Astrocyte (in vitro differentiated cells and primary cell): ENCODE measurements around the gene GRIP1. TPM values are rescaled to one million over a fixed set of nuclear protein-coding genes. Genes with fewer than 3 reads are reported as not detected.
"Not testable (repeated sequence)": the region's sequence is repeated elsewhere in the genome, so short reads cannot be mapped to it uniquely, and the experiment has no call there.

Experiments
- DNase-seq: peaks from one replicate; pipeline ENCODE4 v3.0.0-alpha.2; 2010; ENCODE audit warnings: low read depth
- FAIRE-seq: peaks from 2 replicates; lab custom pipeline; 2011; peaks lifted over from hg19 to GRCh38; lab: Jason Lieb, UNC
- H2AFZ ChIP-seq: 2 replicates; pipeline ENCODE4 v1.6.0; 2012; ENCODE audit warnings: low read depth, low read length, inconsistent platforms
- H3K27ac ChIP-seq: 2 replicates; pipeline ENCODE4 v1.5.1; 2011; ENCODE audit warnings: low read depth, low read length, inconsistent platforms
- H3K27me3 ChIP-seq: 2 replicates; pipeline ENCODE4 v1.6.0; 2011; ENCODE audit warnings: low read length, inconsistent platforms; ENCODE audit not compliant: insufficient read depth
- H3K36me3 ChIP-seq: 2 replicates; pipeline ENCODE4 v1.5.1; 2011; ENCODE audit warnings: low read length, inconsistent platforms; ENCODE audit not compliant: insufficient read depth
- H3K4me1 ChIP-seq: 2 replicates; pipeline ENCODE4 v1.5.1; 2011; ENCODE audit warnings: low read length, inconsistent platforms; ENCODE audit not compliant: insufficient read depth
- H3K4me2 ChIP-seq: 2 replicates; pipeline ENCODE4 v1.6.0; 2012; ENCODE audit warnings: low read length, inconsistent platforms
- H3K4me3 ChIP-seq: 2 replicates; pipeline ENCODE4 v1.5.1; 2011; ENCODE audit warnings: low read depth, mild to moderate bottlenecking, low read length, inconsistent platforms; ENCODE audit not compliant: insufficient read depth
- H3K79me2 ChIP-seq: 2 replicates; pipeline ENCODE4 v1.6.0; 2012; ENCODE audit warnings: mild to moderate bottlenecking, low read length, inconsistent platforms; ENCODE audit not compliant: insufficient read depth
- H3K9ac ChIP-seq: 2 replicates; pipeline ENCODE4 v1.6.0; 2012; ENCODE audit warnings: mild to moderate bottlenecking, low read length, inconsistent platforms
- H3K9me3 ChIP-seq: 2 replicates; pipeline ENCODE4 v1.5.1; 2012; ENCODE audit warnings: low read depth, mild to moderate bottlenecking, low read length, inconsistent platforms; ENCODE audit not compliant: insufficient read depth
- H4K20me1 ChIP-seq: 2 replicates; pipeline ENCODE4 v1.6.0; 2012; ENCODE audit warnings: low read length, inconsistent platforms; ENCODE audit not compliant: insufficient read depth
- H3K27ac Mint-ChIP-seq: one replicate; pipeline ENCODE4 v1.8.0; 2021; ENCODE audit warnings: mild to moderate bottlenecking, mixed read lengths; ENCODE audit not compliant: unreplicated experiment
- H3K27me3 Mint-ChIP-seq: one replicate; pipeline ENCODE4 v1.8.0; 2021; ENCODE audit warnings: low read depth, mixed read lengths; ENCODE audit not compliant: unreplicated experiment
- H3K36me3 Mint-ChIP-seq: one replicate; pipeline ENCODE4 v1.8.0; 2021; ENCODE audit warnings: low read depth, mixed read lengths; ENCODE audit not compliant: unreplicated experiment
- H3K4me1 Mint-ChIP-seq: one replicate; pipeline ENCODE4 v1.8.0; 2021; ENCODE audit warnings: low read depth, mixed read lengths; ENCODE audit not compliant: unreplicated experiment
- H3K4me3 Mint-ChIP-seq: one replicate; pipeline ENCODE4 v1.8.0; 2021; ENCODE audit warnings: mild to moderate bottlenecking, moderate library complexity, mixed read lengths; ENCODE audit not compliant: unreplicated experiment
- H3K9me3 Mint-ChIP-seq: one replicate; pipeline ENCODE4 v1.8.0; 2021; ENCODE audit warnings: mild to moderate bottlenecking, mixed read lengths; ENCODE audit not compliant: unreplicated experiment
- EZH2 ChIP-seq: IDR thresholded peaks from 2 replicates; pipeline ENCODE4 v1.6.1; 2012; ENCODE audit warnings: mild to moderate bottlenecking, low read length, inconsistent platforms; ENCODE audit not compliant: insufficient read depth
- total RNA-seq: library from RNA; stranded (reverse); gene quantifications from 2 replicates; pipeline ENCODE4 v1.2.1, GENCODE V29; 2021
- TF ChIP-seq, protein P1 (sequence below): IDR thresholded peaks from 2 replicates; pipeline ENCODE4 v1.5.1; 2011; ENCODE audit warnings: low read depth, mild to moderate bottlenecking, inconsistent platforms, low read length, moderate library complexity; ENCODE audit not compliant: insufficient read depth

Gene GRIP1
- total RNA-seq, 1 donor from 2014 or later, result 16.7 TPM

GRCh38 chr12:66500841-66501240 lies 178.0 kb downstream of the GRIP1 start:
- Mint-ChIP-seq H3K27ac (no peak overlapping the region), H3K27me3 (peaks cover 5% of the 10 kb centered on the region), H3K4me3 (no peak overlapping the region), H3K9me3 (peaks cover under 1% of the 10 kb centered on the region), H3K36me3 (peaks cover 5% of the 10 kb centered on the region), H3K4me1 (no peaks in the 10 kb centered on the region)
- no peak for TF ChIP-seq EZH2
- TF ChIP-seq, protein P1, sequence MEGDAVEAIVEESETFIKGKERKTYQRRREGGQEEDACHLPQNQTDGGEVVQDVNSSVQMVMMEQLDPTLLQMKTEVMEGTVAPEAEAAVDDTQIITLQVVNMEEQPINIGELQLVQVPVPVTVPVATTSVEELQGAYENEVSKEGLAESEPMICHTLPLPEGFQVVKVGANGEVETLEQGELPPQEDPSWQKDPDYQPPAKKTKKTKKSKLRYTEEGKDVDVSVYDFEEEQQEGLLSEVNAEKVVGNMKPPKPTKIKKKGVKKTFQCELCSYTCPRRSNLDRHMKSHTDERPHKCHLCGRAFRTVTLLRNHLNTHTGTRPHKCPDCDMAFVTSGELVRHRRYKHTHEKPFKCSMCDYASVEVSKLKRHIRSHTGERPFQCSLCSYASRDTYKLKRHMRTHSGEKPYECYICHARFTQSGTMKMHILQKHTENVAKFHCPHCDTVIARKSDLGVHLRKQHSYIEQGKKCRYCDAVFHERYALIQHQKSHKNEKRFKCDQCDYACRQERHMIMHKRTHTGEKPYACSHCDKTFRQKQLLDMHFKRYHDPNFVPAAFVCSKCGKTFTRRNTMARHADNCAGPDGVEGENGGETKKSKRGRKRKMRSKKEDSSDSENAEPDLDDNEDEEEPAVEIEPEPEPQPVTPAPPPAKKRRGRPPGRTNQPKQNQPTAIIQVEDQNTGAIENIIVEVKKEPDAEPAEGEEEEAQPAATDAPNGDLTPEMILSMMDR, result no peak
- FAIRE-seq (no peak), DNase-seq (no peak)
- H3K9ac ChIP-seq, result no peak overlapping the region
- H4K20me1 ChIP-seq, result no peaks in the 10 kb centered on the region
- H3K4me2 ChIP-seq, result no peak overlapping the region
- no peaks in the 10 kb centered on the region for H3K9me3 ChIP-seq
- no peaks in the 10 kb centered on the region for H3K79me2 ChIP-seq
- no peak overlapping the region for H2AFZ ChIP-seq
- no peaks in the 10 kb centered on the region for H3K36me3 ChIP-seq
- H3K4me1 ChIP-seq, result no peaks in the 10 kb centered on the region
- H3K27ac ChIP-seq, result no peak overlapping the region
- H3K27me3 ChIP-seq, result no peaks in the 10 kb centered on the region
- H3K4me3 ChIP-seq, result no peak overlapping the region

DNA sequence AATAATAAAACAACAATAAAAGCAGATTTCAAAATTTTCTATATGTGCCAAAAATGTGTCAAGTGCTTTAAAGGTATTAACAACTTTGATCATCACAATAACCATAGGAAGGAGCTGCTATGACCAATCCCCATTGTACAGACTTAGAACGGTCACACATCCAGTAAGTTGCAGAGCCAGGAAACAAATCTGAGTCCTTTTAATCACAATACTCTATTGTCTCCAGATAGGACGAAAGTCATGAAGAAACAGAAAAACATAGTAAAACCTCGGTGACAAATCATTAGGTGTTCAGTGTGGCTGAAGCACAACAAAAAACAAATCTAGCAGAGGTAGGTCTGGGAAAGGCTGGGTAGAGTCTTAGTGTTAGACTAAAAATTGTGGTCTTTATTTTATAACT lies 178.8 kb downstream of the GRIP1 start:
- H3K4me3 ChIP-seq, result no peak overlapping the region
- H3K36me3 ChIP-seq, result no peaks in the 10 kb centered on the region
- no peaks in the 10 kb centered on the region for H4K20me1 ChIP-seq
- H2AFZ ChIP-seq, result no peak overlapping the region
- Mint-ChIP-seq H3K27me3 (peaks cover 5% of the 10 kb centered on the region), H3K4me3 (no peak overlapping the region), H3K36me3 (peaks cover 5% of the 10 kb centered on the region), H3K4me1 (no peaks in the 10 kb centered on the region), H3K9me3 (peaks cover 2% of the 10 kb centered on the region), H3K27ac (no peak overlapping the region)
- FAIRE-seq (no peak), DNase-seq (no peak)
- H3K9me3 ChIP-seq, result no peaks in the 10 kb centered on the region
- H3K9ac ChIP-seq, result no peak overlapping the region
- TF ChIP-seq EZH2, result no peak
- TF ChIP-seq, protein P1, result no peak
- no peaks in the 10 kb centered on the region for H3K4me1 ChIP-seq
- H3K4me2 ChIP-seq, result no peak overlapping the region
- no peak overlapping the region for H3K27ac ChIP-seq
- no peaks in the 10 kb centered on the region for H3K27me3 ChIP-seq
- no peaks in the 10 kb centered on the region for H3K79me2 ChIP-seq

- FAIRE-seq (no peak), DNase-seq (no peak)
- Histone ChIP-seq H3K79me2 (no peaks in the 10 kb centered on the region), H3K27ac (no peak overlapping the region), H3K4me1 (no peaks in the 10 kb centered on the region), H3K9ac (no peak overlapping the region), H3K9me3 (no peaks in the 10 kb centered on the region), H4K20me1 (no peaks in the 10 kb centered on the region), H3K4me3 (no peak overlapping the region), H2AFZ (no peak overlapping the region), H3K36me3 (no peaks in the 10 kb centered on the region), H3K4me2 (no peak overlapping the region), H3K27me3 (no peaks in the 10 kb centered on the region)
- H3K27me3 Mint-ChIP-seq, result peaks cover 5% of the 10 kb centered on the region
- TF ChIP-seq, protein P1, result no peak
- TF ChIP-seq EZH2, result no peak
- no peaks in the 10 kb centered on the region for H3K4me1 Mint-ChIP-seq
- peaks cover 5% of the 10 kb centered on the region for H3K36me3 Mint-ChIP-seq
- H3K27ac Mint-ChIP-seq, result no peak overlapping the region
- H3K9me3 Mint-ChIP-seq, result peaks cover 2% of the 10 kb centered on the region
- H3K4me3 Mint-ChIP-seq, result no peak overlapping the region
Observed at GRCh38 chr12:66499000-66499399, 179.9 kb downstream of the GRIP1 start.

- not testable (repeated sequence) for H2AFZ ChIP-seq, H3K27me3 ChIP-seq, H3K27ac Mint-ChIP-seq, H3K9ac ChIP-seq, H3K4me3 ChIP-seq, H4K20me1 ChIP-seq, H3K9me3 ChIP-seq, H3K4me2 ChIP-seq, H3K27ac ChIP-seq, H3K36me3 Mint-ChIP-seq, H3K9me3 Mint-ChIP-seq, H3K27me3 Mint-ChIP-seq, FAIRE-seq, H3K4me1 Mint-ChIP-seq, H3K4me1 ChIP-seq, DNase-seq, H3K4me3 Mint-ChIP-seq, H3K36me3 ChIP-seq, H3K79me2 ChIP-seq
Observed at GRCh38 chr12:66498059-66498458, 180.8 kb downstream of the GRIP1 start.
